Thymus (tissue), 11 donors: ENCODE measurements around the gene ZBP1. TPM values are rescaled to one million over a fixed set of nuclear protein-coding genes. Genes with fewer than 3 reads are reported as not detected.

ENCODE experiments used
- DNase-seq, 9 donors: peaks; one replicate each; pipeline ENCODE4 v3.0.0-alpha.2; 2013; ENCODE audit warnings: low spot score in 9 of 9, low read depth in 6 of 9, missing footprints in 1 of 9
- H3K27ac ChIP-seq, 2 donors: one replicate each; pipeline ENCODE4 v1.5.1; 2013; ENCODE audit warnings: control low read depth in 1 of 2, low read depth in 1 of 2, low read length in 1 of 2, mild to moderate bottlenecking in 1 of 2, moderate library complexity in 1 of 2
- H3K27me3 ChIP-seq, 2 donors: one replicate each; pipeline ENCODE4 v1.5.1; 2013; ENCODE audit warnings: low read length in 1 of 2; ENCODE audit not compliant: control insufficient read depth in 2 of 2, insufficient read depth in 1 of 2
- H3K36me3 ChIP-seq, 2 donors: one replicate each; pipeline ENCODE4 v1.5.1; 2013; ENCODE audit warnings: low read length in 1 of 2, mild to moderate bottlenecking in 1 of 2, moderate library complexity in 1 of 2; ENCODE audit not compliant: control insufficient read depth in 2 of 2, insufficient read depth in 2 of 2
- H3K4me1 ChIP-seq, 2 donors: one replicate each; pipeline ENCODE4 v1.5.1; 2013; ENCODE audit warnings: low read length in 2 of 2; ENCODE audit not compliant: control insufficient read depth in 2 of 2, insufficient read depth in 2 of 2
- H3K4me3 ChIP-seq, 2 donors: one replicate each; pipeline ENCODE4 v1.5.1; 2013; ENCODE audit warnings: low read length in 2 of 2, control low read depth in 1 of 2, mild to moderate bottlenecking in 1 of 2
- H3K9me3 ChIP-seq, 2 donors: one replicate each; pipeline ENCODE4 v1.5.1; 2013; ENCODE audit warnings: low read length in 1 of 2, mild to moderate bottlenecking in 1 of 2; ENCODE audit not compliant: control insufficient read depth in 2 of 2, insufficient read depth in 1 of 2
- WGBS: extraction: QIAGEN DNeasy Blood & Tissue Kit; methylation state at CpG from one replicate; pipeline ENCODE4 v1.1.7; 2013; 5-methylcytosine and 5-hydroxymethylcytosine counted together
- polyA plus RNA-seq: library from polyadenylated mRNA; stranded (reverse); fragments of 200-250 nt; gene quantifications from one replicate; pipeline ENCODE4 v1.2.3, GENCODE V29; 2013
- total RNA-seq: library from RNA; stranded (reverse); fragments of 120-200 nt; gene quantifications from one replicate; pipeline ENCODE4 v1.2.4, GENCODE V29; 2013
- donor health status: healthy.

Gene ZBP1
- total and polyA plus RNA-seq, 2 donors = 2.0 to 3.4 TPM

- H3K27ac ChIP-seq = no peak overlapping the region
- H3K36me3 ChIP-seq = no peaks in the 10 kb centered on the region
- whole genome bisulfite sequencing = 46% methylated on average over 1 of the region's 1 CpG
- H3K27me3 ChIP-seq = no peaks in the 10 kb centered on the region
- no peaks in the 10 kb centered on the region for H3K9me3 ChIP-seq
- no peak overlapping the region for H3K4me3 ChIP-seq
- H3K4me1 ChIP-seq = peaks cover 0 to 5% of the 10 kb centered on the region in 2 donors
- DNase-seq = no peak
These were observed 53.8 kb downstream of the ZBP1 start for GRCh38 chr20:57566399-57566798.

- DNase-seq = no peak
- 91% methylated on average over 11 of the region's 11 CpGs for WGBS
These were observed 55.1 kb downstream of the ZBP1 start for GRCh38 chr20:57564951-57565642.

GRCh38 chr20:57564180-57564802, 55.9 kb downstream of the ZBP1 start:
- WGBS = 93% methylated on average over 14 of the region's 14 CpGs
- Histone ChIP-seq H3K36me3 (no peaks in the 10 kb centered on the region), H3K27ac (no peak overlapping the region), H3K9me3 (no peaks in the 10 kb centered on the region), H3K4me1 (peaks cover 0 to 5% of the 10 kb centered on the region in 2 donors), H3K27me3 (no peaks in the 10 kb centered on the region), H3K4me3 (no peak overlapping the region)
- no peak for DNase-seq

More at GRCh38 chr20:57564951-57565642, 55.1 kb downstream of the ZBP1 start:
- H3K27me3 ChIP-seq = no peaks in the 10 kb centered on the region
- H3K9me3 ChIP-seq = no peaks in the 10 kb centered on the region
- no peaks in the 10 kb centered on the region for H3K36me3 ChIP-seq
- peaks cover 0 to 5% of the 10 kb centered on the region in 2 donors for H3K4me1 ChIP-seq
- no peak overlapping the region for H3K27ac ChIP-seq
- no peak overlapping the region for H3K4me3 ChIP-seq

- H3K9me3 ChIP-seq = no peaks in the 10 kb centered on the region
These were observed 56.7 kb downstream of the ZBP1 start for GRCh38 chr20:57563522-57563921.

GRCh38 chr20:57562541-57563465, 57.4 kb downstream of the ZBP1 start:
- WGBS = 96% methylated on average over 35 of the region's 35 CpGs
- DNase-seq = no peak
- H3K4me1 ChIP-seq = peaks cover 0 to 3% of the 10 kb centered on the region in 2 donors

More at GRCh38 chr20:57563522-57563921, 56.7 kb downstream of the ZBP1 start:
- H3K27me3 ChIP-seq = no peaks in the 10 kb centered on the region
- H3K4me3 ChIP-seq = no peak overlapping the region
- H3K36me3 ChIP-seq = no peaks in the 10 kb centered on the region
- 98% methylated on average over 12 of the region's 12 CpGs for WGBS
- no peak for DNase-seq
- H3K27ac ChIP-seq = no peak overlapping the region
- peaks cover 0 to 5% of the 10 kb centered on the region in 2 donors for H3K4me1 ChIP-seq

GRCh38 chr20:57561356-57562279, 58.6 kb downstream of the ZBP1 start:
- Histone ChIP-seq H3K9me3 (no peaks in the 10 kb centered on the region), H3K4me3 (no peak overlapping the region), H3K36me3 (no peaks in the 10 kb centered on the region), H3K27me3 (peaks cover 0 to 3% of the 10 kb centered on the region in 2 donors), H3K4me1 (no peaks in the 10 kb centered on the region), H3K27ac (no peak overlapping the region)
- DNase-seq = no peak
- 86% methylated on average over 24 of the region's 24 CpGs for WGBS

More at GRCh38 chr20:57562541-57563465, 57.4 kb downstream of the ZBP1 start:
- Histone ChIP-seq H3K27me3 (no peaks in the 10 kb centered on the region), H3K27ac (no peak overlapping the region), H3K4me3 (no peak overlapping the region), H3K9me3 (no peaks in the 10 kb centered on the region), H3K36me3 (no peaks in the 10 kb centered on the region)

- Histone ChIP-seq H3K4me3 (no peak within 1 kb of the TSS), H3K4me1 (no peaks in the 10 kb centered on the region), H3K27me3 (peaks cover 0 to 3% of the 10 kb centered on the region in 2 donors), H3K9me3 (no peaks in the 10 kb centered on the region), H3K36me3 (no peaks in the 10 kb centered on the region), H3K27ac (no peak within 1 kb of the TSS)
- 88% methylated on average over 14 of the region's 14 CpGs for WGBS
- no peak for DNase-seq
These were observed 59.5 kb downstream of the ZBP1 start, which contains the start of gene PCK1 for GRCh38 chr20:57560554-57561355. PCK1 (plus strand) TSS chr20:57561110; CDS start chr20:57561412, 302 bp downstream.
